KMS-11 (cell line): ENCODE data around the gene ACAD11.
"Not testable (repeated sequence)": the region's sequence is repeated elsewhere in the genome, so short reads cannot be mapped to it uniquely, and the experiment has no call there.

Experiments
- H2AFZ ChIP-seq: fragments of 200-600 bp; sonication (generic); 2 replicates; pipeline ENCODE4 v1.6.1; 2016; ENCODE audit warnings: antibody characterized with exemption, mixed run types, low read depth
- H3K27ac ChIP-seq: fragments of 200-600 bp; sonication (generic); 2 replicates; pipeline ENCODE4 v1.6.1; 2016; ENCODE audit warnings: mild to moderate bottlenecking, mixed run types
- H3K27me3 ChIP-seq: fragments of 200-600 bp; sonication (generic); 2 replicates; pipeline ENCODE4 v1.6.1; 2017; ENCODE audit warnings: mild to moderate bottlenecking, low read depth, mixed run types, moderate library complexity; ENCODE audit not compliant: insufficient read depth
- H3K36me3 ChIP-seq: fragments of 200-600 bp; sonication (generic); 2 replicates; pipeline ENCODE4 v1.6.1; 2017; ENCODE audit warnings: mild to moderate bottlenecking, mixed run types; ENCODE audit not compliant: insufficient read depth
- H3K4me1 ChIP-seq: fragments of 200-600 bp; sonication (generic); 2 replicates; pipeline ENCODE4 v1.6.1; 2016; ENCODE audit warnings: mild to moderate bottlenecking, low read depth, mixed run types; ENCODE audit not compliant: poor library complexity, severe bottlenecking
- H3K4me2 ChIP-seq: fragments of 200-600 bp; sonication (generic); 2 replicates; pipeline ENCODE4 v1.7.0; 2016; ENCODE audit warnings: mild to moderate bottlenecking, mixed run types
- H3K4me3 ChIP-seq: fragments of 200-600 bp; sonication (generic); IDR thresholded peaks from 2 replicates; pipeline ENCODE4 v1.6.1; 2017; ENCODE audit warnings: low read depth, low read length, mixed read lengths; ENCODE audit not compliant: insufficient read depth
- H3K79me2 ChIP-seq: fragments of 200-600 bp; sonication (generic); 2 replicates; pipeline ENCODE4 v1.6.1; 2016; ENCODE audit warnings: low read depth, mixed run types; ENCODE audit not compliant: insufficient read depth
- H3K9ac ChIP-seq: fragments of 200-600 bp; sonication (generic); 2 replicates; pipeline ENCODE4 v1.6.1; 2016; ENCODE audit warnings: mild to moderate bottlenecking, mixed run types
- H4K20me1 ChIP-seq: fragments of 200-600 bp; sonication (generic); 2 replicates; pipeline ENCODE4 v1.6.1; 2016; ENCODE audit warnings: mild to moderate bottlenecking, mixed run types; ENCODE audit not compliant: insufficient read depth
- TF ChIP-seq, protein P1 (sequence below): fragments of 200-600 bp; sonication (generic); conservative IDR thresholded peaks from 2 replicates; pipeline ENCODE4 v1.6.1; 2017; ENCODE audit warnings: low read depth, mild to moderate bottlenecking, antibody characterized with exemption, low read length, moderate library complexity, mixed read lengths

ACAD11 gene

DNA sequence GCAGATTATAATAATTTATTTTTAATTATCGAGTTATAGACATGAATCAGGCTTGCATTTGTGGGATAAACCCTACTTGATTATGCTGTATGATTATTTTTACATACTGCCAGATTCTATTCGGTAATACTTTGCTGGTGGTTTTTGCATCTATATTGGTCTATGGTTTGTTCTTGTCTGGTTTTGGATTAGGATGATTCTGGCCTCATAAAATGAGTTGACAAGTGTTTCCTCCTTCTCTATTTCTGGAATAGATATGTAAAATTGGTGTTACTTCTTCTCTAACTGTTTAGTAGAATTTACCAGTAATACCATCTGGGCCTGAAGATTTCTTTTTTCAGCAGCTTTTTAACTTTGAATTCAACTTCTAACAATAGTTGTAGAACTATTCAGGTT, 95.5 kb downstream of the ACAD11 start:
- H3K27ac ChIP-seq = no peak overlapping the region
- no peaks in the 10 kb centered on the region for H3K27me3 ChIP-seq
- no peak overlapping the region for H3K9ac ChIP-seq
- H3K4me2 ChIP-seq = no peak overlapping the region
- no peak overlapping the region for H2AFZ ChIP-seq
- peaks cover 35% of the 10 kb centered on the region for H3K4me1 ChIP-seq
- TF ChIP-seq, protein P1, sequence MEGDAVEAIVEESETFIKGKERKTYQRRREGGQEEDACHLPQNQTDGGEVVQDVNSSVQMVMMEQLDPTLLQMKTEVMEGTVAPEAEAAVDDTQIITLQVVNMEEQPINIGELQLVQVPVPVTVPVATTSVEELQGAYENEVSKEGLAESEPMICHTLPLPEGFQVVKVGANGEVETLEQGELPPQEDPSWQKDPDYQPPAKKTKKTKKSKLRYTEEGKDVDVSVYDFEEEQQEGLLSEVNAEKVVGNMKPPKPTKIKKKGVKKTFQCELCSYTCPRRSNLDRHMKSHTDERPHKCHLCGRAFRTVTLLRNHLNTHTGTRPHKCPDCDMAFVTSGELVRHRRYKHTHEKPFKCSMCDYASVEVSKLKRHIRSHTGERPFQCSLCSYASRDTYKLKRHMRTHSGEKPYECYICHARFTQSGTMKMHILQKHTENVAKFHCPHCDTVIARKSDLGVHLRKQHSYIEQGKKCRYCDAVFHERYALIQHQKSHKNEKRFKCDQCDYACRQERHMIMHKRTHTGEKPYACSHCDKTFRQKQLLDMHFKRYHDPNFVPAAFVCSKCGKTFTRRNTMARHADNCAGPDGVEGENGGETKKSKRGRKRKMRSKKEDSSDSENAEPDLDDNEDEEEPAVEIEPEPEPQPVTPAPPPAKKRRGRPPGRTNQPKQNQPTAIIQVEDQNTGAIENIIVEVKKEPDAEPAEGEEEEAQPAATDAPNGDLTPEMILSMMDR = no peak
- H3K4me3 ChIP-seq = no peak overlapping the region
- H3K36me3 ChIP-seq = no peaks in the 10 kb centered on the region
- H4K20me1 ChIP-seq = no peaks in the 10 kb centered on the region
- H3K79me2 ChIP-seq = no peaks in the 10 kb centered on the region

GRCh38 chr3:132563420-132564069, 96.1 kb downstream of the ACAD11 start:
- H3K4me2 ChIP-seq = no peak overlapping the region
- TF ChIP-seq, protein P1 = no peak

GRCh38 chr3:132561003-132561402, 98.6 kb downstream of the ACAD11 start:
- Histone ChIP-seq H2AFZ (no peak overlapping the region), H3K27ac (no peak overlapping the region), H4K20me1 (no peaks in the 10 kb centered on the region), H3K4me2 (no peak overlapping the region), H3K9ac (no peak overlapping the region), H3K79me2 (no peaks in the 10 kb centered on the region), H3K27me3 (no peaks in the 10 kb centered on the region), H3K36me3 (no peaks in the 10 kb centered on the region), H3K4me1 (peaks cover 4% of the 10 kb centered on the region), H3K4me3 (no peak overlapping the region)
- TF ChIP-seq, protein P1 = no peak

More at GRCh38 chr3:132563420-132564069, 96.1 kb downstream of the ACAD11 start:
- H3K27ac ChIP-seq = no peak overlapping the region
- H3K36me3 ChIP-seq = no peaks in the 10 kb centered on the region
- H2AFZ ChIP-seq = no peak overlapping the region
- H3K27me3 ChIP-seq = no peaks in the 10 kb centered on the region
- H3K4me1 ChIP-seq = peaks cover 30% of the 10 kb centered on the region
- H3K79me2 ChIP-seq = no peaks in the 10 kb centered on the region
- H3K4me3 ChIP-seq = no peak overlapping the region
- no peak overlapping the region for H3K9ac ChIP-seq
- no peaks in the 10 kb centered on the region for H4K20me1 ChIP-seq

GRCh38 chr3:132556508-132557159, 103.0 kb downstream of the ACAD11 start:
- no peak overlapping the region for H3K9ac ChIP-seq
- no peak overlapping the region for H3K4me3 ChIP-seq
- TF ChIP-seq, protein P1 = no peak
- H3K4me1 ChIP-seq = peaks cover 3% of the 10 kb centered on the region
- H4K20me1 ChIP-seq = no peaks in the 10 kb centered on the region
- H3K27me3 ChIP-seq = no peaks in the 10 kb centered on the region
- H3K27ac ChIP-seq = no peak overlapping the region
- no peak overlapping the region for H3K4me2 ChIP-seq
- no peaks in the 10 kb centered on the region for H3K36me3 ChIP-seq
- no peaks in the 10 kb centered on the region for H3K79me2 ChIP-seq
- H2AFZ ChIP-seq = no peak overlapping the region

DNA sequence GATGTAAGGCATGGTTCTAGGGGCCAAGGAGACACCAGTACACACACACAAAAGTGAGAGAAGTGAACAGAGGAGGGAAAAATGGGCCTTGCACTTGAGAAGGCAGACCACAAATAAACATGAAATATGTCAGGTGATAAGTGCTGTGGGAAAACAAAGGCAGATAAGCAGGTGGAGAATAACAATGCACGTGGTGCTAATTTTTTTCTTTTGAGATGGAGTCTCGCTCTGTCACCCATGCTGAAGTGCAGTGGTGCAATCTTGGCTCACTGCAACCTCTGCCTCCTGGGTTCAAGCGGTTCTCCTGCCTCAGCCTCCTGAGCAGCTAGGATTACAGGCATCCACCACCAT, 103.6 kb downstream of the ACAD11 start:
- not testable (repeated sequence) for H3K4me1 ChIP-seq, H3K27me3 ChIP-seq, H3K27ac ChIP-seq, H3K4me3 ChIP-seq, H3K36me3 ChIP-seq, H2AFZ ChIP-seq, H3K79me2 ChIP-seq, H3K4me2 ChIP-seq, H4K20me1 ChIP-seq, H3K9ac ChIP-seq
